Stimulated activated CD8-positive, alpha-beta memory T cell treated with anti-CD3 and anti-CD28 coated beads, Interleukin-12 subunit alpha, Interleukin-12 subunit beta, amount 100 ng/mL, for 4 hours (primary cell): ENCODE measurements around the gene ZFYVE9.

Experiments used
- DNase-seq: peaks from one replicate; pipeline ENCODE4 v3.0.0-alpha.2; 2020; ENCODE audit warnings: low read depth

ZFYVE9 gene

DNA sequence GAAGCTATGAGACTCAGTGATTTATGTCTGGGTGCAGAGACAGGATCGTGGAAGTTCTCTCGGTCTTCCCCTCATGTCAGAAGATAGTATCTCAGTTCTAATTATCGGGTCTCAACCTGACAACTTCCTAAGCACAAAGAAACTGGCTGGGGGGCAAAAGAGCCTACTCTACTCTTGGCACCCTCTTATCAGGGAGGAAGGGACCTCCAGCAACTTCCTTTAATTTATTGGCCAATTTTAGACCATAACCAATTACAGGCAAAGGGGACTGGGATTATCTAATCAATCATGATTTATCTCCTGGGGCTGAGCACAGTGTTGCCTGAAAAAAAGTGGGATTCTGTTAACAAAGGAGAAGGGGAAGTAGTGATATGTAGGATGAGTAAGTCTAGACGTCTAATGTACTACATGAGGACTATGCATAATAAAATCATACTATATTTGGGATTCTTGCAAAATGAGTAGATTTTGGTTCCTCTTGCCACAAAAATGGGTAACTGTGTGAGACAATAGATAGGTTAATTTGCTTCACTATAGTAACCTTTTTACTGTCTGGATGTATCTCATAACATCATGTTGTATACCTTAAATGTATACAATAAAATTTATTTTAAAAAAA, 98.8 kb downstream of the ZFYVE9 start:
- no peak for DNase-seq

DNA sequence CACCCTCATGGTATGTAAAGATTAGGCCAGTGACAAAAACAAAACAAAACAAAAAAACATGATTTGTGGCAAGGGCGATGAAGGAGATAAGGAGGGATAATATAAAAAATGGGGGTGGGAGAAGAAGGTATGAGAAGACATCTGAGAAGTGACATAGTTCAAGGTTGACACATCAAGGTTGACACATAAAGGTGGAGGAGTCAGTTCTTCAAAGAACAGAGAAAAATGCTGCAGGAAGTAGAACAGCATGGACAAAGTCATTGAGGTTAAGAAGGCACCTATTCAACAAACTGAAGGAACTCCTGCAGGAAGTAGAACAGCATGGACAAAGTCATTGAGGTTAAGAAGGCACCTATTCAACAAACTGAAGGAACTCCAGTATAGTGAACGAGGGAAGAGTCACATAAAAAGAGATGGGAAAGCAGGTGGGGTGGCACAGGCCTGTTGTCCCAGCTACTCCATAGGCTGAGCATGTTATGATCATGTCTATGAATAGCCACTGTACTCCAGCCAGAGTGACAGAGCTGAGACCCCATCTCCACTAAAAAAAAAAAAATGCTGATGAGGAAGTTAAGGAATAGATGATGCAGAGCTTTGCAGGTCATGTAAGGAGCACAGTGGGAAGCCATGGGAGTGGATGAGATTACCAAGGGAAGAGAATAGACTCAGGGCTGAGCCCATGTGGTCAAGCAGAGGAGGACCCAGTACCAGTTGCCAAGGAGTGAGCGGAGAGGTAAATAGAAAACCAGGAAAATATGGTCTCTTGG, 101.5 kb downstream of the ZFYVE9 start:
- DNase-seq: no peak

DNA sequence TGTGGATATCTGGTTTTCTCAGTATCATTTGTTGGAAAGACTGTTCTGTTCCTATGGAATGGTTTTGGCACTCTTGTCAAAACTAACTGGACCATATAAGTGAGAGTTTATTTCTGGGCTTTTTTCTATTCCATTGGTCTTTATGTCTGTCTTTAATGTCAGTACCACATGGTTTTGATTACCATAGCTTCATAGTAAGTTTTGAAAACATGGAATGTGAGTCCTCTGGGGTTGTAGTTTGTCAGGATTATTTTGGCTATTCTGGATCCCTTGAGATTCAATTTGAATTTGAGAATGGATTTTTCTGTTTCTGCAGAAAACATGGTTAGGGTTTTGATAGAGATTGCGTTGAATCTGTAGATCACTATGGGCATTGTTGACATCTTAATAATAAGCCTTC, 107.9 kb downstream of the ZFYVE9 start:
- no peak for DNase-seq

DNA sequence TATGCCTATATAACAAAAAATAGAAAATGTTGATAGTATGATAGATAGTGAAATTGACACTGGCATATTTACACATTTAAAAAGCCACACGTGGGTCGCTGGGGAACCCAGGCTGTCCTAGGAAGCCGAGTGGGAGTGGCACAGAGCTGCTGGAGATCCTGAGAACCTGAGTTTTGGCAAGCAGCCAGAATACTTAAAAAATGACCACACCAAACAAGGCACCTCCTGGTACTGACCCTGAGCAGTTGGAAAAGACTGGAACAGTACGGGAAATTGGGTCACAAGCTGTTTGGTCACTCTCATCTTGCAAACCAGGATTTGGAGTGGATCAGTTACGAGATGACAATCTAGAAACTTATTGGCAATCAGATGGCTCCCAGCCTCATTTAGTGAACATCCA, 111.5 kb downstream of the ZFYVE9 start:
- no peak for DNase-seq

DNA sequence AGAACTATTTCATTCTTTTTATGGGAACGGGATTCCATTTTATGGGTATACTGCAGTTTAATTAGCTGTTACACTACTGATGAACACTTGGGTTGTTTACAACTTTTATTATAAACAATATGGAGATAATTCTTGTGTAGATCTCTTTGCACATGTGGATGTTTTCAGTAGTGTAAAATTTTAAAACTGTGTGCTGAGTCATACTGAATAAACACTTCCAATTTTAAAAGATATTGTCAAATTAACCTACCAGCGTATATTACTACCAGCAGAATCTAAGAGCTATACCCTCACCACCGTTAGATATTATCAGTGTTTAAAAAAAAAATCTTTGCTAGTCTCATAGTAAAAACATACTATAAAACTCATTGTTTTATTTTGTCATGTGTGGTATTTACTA, 118.0 kb downstream of the ZFYVE9 start:
- no peak for DNase-seq

DNA sequence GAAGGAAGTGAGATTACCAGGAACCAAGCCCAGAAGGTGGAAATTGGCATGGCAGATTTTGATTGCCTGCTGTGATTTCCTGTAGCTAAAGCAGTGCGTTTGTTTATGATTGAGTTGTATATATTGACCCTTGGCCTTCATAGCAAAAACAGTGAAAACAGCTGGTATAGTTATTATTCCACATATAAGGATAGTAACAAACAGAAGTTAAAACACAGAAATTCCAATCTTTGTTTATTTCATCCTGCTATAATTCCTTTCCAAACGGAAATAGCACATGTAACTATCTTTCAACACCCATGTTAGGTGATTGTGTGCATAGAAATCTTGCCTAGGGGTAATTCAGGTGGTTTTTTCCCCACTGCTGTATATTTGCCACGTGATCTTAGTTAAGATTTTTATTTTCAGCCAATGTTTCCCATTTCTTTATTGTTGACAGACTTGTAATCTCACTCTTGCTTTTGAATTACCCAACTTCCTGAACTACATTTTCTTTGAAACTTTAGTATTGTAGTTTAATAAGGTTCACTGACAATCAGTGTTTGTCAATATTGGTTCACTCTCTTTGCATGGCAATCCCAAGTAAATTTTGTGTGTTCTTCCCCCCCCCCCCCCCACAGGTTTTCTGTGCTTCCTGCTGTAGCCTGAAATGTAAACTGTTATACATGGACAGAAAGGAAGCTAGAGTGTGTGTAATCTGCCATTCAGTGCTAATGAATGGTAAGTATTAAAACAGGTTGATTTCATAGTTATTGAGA, 121.4 kb downstream of the ZFYVE9 start:
- no peak for DNase-seq

DNA sequence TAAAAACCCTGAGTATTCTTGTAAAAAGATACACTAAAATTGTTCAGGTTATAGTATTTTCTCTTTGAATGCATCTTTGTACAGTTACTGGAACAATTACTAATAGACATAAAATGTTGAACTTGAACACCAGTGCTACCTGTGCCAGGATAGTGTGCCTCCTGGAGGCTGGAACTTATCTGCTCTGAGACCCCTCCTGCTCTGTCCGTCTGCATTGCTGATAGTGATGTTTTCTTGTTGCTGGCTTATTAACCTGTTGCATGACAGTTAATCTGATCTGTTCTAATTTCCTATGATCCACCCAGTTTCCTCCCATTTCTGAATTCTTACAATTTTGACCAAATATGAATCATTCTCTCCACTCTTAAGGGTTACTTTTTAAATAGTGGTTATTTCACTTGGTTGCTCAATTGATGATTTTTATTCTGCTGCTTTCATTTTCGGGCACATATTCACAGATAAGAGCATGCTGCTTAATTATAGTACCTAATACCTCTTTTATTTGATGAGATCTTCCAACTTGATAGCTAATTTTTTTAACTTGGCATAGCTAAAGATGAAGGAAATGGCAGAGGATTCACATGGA, 122.7 kb downstream of the ZFYVE9 start:
- no peak for DNase-seq

DNA sequence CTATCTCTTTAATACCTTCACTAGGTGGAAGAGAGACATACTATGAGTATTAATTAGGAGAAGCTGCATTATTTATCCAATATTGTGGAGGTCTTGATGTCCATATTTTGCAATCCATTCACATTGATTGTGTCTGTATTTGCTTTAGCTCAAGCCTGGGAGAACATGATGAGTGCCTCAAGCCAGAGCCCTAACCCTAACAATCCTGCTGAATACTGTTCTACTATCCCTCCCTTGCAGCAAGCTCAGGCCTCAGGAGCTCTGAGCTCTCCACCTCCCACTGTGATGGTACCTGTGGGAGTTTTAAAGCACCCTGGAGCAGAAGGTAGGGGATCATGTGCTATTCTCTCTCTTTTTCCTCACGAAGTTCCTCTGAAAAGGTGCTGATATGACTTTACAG, 124.6 kb downstream of the ZFYVE9 start:
- no peak for DNase-seq

DNA sequence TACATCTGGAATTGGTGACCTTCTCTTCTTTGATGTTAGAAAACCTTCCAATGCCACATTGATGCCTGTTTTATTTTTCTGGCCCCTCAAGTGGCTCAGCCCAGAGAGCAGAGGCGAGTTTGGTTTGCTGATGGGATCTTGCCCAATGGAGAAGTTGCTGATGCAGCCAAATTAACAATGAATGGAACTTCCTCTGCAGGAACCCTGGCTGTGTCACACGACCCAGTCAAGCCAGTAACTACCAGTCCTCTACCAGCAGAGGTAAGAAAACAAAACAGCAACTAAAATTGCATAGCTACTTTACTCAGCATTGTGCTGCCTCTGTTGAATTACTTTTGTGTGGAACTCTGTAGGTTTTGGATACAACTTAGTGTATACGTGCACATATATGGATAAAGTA, 126.5 kb downstream of the ZFYVE9 start:
- no peak for DNase-seq

DNA sequence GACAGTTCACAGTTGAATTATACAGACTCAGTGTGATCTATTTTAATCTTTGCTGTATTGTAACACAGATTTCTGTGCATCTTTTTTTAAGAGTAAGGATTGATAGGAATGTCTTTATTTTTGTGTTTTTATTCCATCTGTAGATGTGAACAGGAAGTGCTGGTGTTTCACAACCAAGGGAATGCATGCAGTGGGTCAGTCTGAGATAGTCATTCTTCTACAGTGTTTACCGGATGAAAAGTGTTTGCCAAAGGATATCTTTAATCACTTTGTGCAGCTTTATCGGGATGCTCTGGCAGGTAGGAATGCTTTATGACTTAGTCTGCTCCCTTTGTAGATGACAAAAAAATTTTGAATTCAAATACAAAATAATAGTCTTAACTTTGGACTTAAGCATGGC, 139.6 kb downstream of the ZFYVE9 start:
- no peak for DNase-seq

DNA sequence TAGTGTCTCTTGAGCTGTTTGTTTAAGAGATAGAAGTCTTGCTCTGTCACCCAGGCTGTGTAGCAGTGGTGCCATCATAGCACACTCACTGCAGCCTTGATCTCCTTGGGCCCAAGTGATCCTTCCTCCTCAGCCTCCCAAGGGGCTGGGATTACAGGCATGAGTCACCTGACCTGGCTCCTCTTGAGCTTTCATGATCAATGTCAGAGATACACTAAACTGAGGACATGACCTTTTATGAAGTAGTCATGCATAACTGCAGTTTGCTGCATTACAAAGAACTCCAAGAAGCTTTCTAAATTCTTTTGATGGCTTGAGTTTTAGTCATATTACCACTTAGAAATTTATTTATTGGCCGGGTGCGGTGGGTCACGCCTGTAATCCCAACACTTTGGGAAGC, 146.4 kb downstream of the ZFYVE9 start:
- no peak for DNase-seq

DNA sequence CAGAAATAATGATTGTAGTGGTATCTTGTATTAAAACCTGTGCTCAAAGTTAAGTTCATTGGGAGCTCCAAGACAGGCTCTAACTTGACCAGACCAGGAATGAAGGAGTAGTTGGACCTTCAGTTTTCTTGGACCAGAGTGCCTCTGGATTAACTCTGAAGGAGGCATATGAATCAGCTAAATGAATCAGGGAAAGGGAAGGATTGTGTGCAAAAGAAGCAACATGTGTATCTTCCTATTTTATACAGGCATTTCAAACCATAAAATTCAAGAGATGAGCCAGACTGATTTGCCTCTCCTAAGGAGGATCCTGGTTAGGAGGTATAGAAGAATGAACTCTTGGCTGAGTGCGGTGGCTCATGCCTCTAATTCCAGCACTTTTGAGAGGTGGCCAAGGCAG, 152.7 kb downstream of the ZFYVE9 start:
- DNase-seq: no peak

DNA sequence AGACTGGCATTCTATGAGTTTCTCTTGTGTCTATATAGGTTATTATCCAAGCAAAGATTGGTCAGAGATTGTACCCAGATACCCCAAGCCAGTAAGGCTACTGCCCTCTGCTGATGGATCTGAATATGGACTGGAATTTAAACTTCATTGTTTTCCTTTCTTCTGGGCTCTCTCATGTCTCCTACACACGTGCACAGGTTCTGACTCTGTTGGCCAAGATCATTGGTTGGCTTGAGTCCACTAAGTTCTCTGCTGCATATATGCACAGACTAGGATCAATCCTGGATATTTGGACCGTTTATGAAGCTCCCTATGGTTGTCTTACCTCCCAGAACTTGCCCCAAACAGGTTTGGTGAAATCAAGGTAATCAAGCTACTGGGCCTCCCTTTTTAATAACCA, 154.5 kb downstream of the ZFYVE9 start:
- DNase-seq: no peak

DNA sequence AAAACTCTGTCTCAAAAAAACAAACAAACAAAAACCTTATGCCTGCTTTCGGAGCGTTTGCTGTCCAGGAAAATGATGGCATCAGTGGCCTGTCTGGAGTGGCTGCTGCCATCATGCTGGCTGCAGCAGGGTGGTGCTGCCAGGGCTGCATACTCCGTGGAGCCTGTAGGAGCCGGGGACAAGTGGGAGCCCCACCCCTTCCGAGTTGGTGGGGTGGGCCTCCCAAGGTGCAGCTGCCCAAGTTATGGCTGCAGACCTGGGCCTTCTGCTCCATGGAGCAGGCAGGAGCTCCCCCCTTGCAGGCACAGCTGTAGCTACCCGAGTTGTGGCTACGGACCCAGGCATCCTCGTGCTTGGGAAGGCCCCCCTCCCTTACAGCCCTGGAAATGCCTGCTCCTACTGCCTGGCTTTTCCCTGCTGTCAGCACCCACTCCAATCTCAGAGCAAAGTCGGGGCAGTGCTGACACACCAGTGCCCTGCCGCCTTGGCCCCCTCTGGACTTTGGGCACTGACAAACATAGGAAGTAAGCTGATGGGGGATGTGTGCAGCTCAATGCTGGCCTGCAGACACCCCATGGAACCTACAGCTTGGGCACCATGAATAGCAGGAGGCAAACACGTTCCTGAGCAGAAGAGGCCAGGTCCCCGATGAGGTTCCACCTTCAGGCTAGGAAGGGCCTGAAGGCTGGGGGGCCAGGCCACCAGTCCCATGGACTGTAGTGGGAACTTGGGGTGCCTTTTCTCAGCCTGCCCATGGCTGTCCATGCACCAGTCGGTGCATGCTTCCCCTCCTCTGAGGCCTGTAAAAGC, 163.7 kb downstream of the ZFYVE9 start:
- DNase-seq: no peak

DNA sequence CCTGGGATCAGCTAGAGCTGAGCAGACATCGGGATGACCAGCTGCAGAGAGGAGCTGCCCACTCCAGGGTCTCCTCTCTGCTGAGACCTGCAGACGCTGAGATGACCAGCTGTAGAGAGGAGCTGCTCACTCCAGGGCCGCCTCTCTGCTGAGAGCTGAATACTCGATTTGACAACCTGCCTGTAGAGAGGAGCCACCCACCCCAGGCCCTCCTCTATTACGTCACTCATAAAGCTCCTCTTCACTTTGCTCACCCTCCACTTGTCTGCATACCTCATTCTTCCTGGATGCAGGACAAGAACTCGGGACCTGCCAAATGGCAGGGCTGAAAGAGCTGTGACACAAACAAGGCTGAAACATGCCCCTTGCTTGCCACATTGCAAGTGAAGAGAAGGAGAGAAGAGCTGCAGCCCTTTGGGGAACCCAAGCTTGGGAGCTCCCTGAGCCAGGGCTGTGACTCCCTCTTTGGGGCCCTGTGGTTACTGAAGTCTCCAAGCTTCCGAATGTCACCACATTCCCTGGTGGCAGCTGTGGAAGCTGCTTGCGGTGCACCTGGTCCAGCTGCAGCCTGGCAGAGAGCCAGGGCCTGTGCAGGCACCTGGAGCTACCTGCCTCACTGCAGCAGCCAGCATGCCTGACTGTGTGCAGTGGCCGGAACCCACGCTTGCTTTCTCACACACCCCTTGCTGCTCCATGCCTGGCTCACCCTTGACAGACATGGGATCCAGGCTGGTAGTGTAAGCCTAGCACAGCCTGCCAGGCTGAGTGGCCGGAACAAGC, 164.5 kb downstream of the ZFYVE9 start:
- DNase-seq: no peak

DNA sequence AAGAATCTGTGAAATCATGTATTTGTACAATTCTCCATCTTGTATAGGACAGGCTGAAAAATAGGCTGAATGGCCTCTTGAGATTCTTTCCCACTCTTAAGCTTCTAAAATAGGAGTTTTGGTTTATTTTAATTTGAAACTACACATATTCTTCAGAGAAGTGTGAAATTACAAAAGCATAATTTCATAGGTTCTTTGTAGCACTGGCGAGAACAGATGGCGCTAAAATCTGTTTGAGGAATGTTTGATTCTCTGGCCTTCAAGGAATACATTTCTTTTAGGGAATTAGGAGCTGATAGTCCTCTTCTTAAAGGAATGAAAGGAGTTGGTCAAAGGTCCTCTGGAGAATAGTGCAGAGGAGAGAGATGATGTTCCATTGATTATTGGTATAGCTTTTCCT, 179.2 kb downstream of the ZFYVE9 start:
- DNase-seq: no peak

DNA sequence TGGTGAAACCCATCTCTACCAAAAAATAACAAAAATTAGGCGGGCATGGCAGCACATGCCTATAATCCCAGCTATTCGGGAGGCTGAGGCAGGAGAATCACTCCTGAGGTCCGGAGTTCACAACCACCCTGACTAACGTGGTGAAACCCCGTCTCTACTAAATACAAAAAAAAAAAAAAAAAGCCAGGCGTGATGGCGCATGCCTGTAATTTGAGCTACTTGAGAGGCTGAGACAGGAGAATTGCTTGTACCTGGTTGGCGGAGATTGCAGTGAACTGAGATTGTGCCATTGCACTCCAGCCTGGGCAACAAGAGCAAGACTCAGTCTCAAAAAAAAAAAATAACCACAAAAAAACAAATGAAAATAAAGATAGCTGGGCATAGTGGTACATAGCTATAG, 181.8 kb downstream of the ZFYVE9 start:
- no peak for DNase-seq

DNA sequence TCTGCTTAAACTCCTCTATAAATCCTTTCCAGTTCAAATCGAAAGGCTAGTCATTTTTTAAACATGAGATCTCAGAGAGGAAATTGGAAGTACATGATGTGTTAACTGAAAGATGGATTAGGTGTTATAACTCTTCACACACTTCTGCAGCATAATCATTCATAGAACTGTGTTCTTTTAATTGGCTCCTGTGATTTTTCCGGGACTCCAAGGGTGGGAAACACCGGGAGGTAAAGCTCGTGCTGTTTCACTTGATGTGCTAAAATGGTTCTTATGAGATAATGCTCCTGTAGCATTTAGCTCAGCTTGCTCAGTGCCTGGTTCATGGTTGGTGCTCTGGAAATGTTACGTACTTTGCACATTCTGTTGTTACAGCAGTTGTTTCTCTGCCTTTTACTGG, 183.9 kb downstream of the ZFYVE9 start:
- no peak for DNase-seq

DNA sequence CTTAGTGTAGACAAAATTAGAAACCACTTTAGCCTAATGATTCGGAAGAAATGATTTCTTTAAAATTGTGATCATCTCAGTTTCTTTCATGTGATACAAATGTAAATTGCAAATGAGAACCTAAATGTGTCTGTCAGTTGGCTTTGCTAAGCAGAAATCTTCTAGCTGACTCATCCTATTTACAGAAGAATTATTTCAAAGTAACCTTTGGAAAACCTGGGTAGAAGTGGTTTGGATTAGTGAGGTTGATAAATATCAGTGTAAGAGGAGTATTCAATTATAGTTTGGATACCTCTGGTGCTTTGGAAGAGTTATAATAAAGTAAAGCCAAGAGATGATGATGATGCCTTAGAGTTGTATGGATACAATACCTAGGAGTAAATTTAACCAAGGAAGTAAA, 186.7 kb downstream of the ZFYVE9 start:
- no peak for DNase-seq

DNA sequence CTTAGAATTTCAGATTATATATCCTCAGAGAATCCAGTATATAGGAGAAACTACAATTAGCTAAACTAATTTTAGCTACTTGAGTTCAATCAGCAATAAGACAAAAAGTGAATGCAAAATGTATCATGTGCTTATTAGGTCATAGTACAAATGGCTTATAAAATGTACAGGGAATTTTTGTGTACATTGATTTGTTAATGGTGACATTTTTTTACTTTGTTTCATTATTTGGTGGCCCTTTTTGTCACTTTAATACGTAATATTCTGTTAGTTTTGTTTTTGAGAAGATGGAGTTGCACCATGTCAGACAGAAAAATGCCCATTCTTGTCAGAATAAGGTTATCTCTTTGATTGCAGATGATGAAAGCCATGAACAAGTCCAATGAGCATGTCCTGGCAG, 190.5 kb downstream of the ZFYVE9 start:
- DNase-seq: no peak

DNA sequence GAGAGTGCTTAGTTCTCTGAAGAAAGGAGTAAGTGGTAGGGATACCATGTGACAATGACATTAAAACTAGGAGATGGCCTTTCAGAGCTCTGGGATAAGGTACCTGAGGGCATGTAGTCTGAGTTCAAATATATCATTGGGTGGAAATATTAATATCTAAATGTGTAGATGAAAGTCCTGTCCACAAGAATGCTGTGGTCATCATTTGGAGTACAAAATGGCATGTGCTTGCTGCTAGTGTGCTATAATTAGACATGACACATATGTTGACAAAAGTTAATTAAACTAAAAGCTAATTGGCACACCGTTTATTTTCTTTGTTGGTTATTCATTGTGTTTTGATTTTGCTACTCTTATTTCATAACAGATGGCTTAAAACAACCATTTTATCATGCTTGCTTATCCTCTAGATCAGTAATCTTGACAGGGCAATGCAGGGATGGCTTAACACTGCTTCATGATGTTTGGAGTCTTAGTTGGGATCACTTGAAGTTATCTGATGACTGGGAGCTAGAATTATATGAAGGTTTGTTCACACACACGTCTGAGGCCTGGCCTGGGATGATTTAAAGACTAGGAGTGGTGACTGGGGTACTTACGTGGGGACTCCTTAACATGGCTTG, 193.1 kb downstream of the ZFYVE9 start:
- DNase-seq: no peak
